Type B pancreatic cell (in vitro differentiated cells): ENCODE measurements around the gene P2RY8. TPM values are rescaled to one million over a fixed set of nuclear protein-coding genes. Genes with fewer than 3 reads are reported as not detected.
A peak's percentile ranks its signal among the peaks of the same experiment; 100 is the strongest.
"Not testable (repeated sequence)": the region's sequence is repeated elsewhere in the genome, so short reads cannot be mapped to it uniquely, and the experiment has no call there.

Experiments
- DNase-seq: peaks from one replicate; pipeline ENCODE4 v3.0.0; 2021; ENCODE audit warnings: mixed read lengths; ENCODE audit not compliant: unreplicated experiment; ENCODE audit errors: extremely low spot score
- H3K27ac Mint-ChIP-seq: 2 replicates; pipeline ENCODE4 v1.8.0; 2021; ENCODE audit warnings: mild to moderate bottlenecking, mixed read lengths
- H3K27me3 Mint-ChIP-seq: 2 replicates; pipeline ENCODE4 v1.8.0; 2021; ENCODE audit warnings: mixed read lengths
- H3K36me3 Mint-ChIP-seq: 2 replicates; pipeline ENCODE4 v1.8.0; 2021; ENCODE audit warnings: mixed read lengths
- H3K4me1 Mint-ChIP-seq: one replicate; pipeline ENCODE4 v1.8.0; 2021; ENCODE audit warnings: mixed read lengths; ENCODE audit not compliant: unreplicated experiment
- H3K4me3 Mint-ChIP-seq: 2 replicates; pipeline ENCODE4 v1.8.0; 2021; ENCODE audit warnings: mild to moderate bottlenecking, mixed read lengths
- H3K9me3 Mint-ChIP-seq: 2 replicates; pipeline ENCODE4 v1.8.0; 2021; ENCODE audit warnings: mixed read lengths
- total RNA-seq: library from RNA; stranded (reverse); gene quantifications from 2 replicates; pipeline ENCODE4 v1.2.1, GENCODE V29; 2021; ENCODE audit warnings: low replicate concordance
- TF ChIP-seq, protein P1 (sequence below): fragments of 200-600 bp; sonication (generic); conservative IDR thresholded peaks from 2 replicates; pipeline ENCODE4 v1.5.0; 2021; ENCODE audit warnings: antibody characterized with exemption, mild to moderate bottlenecking

The P2RY8 gene
- total RNA-seq, 1 donor from 2014 or later: not detected

- Mint-ChIP-seq H3K9me3 (peaks cover 13% of the 10 kb centered on the region), H3K4me3 (no peak overlapping the region), H3K27me3 (peaks cover 9% of the 10 kb centered on the region), H3K4me1 (peaks cover 4% of the 10 kb centered on the region), H3K27ac (no peak overlapping the region), H3K36me3 (peaks cover 43% of the 10 kb centered on the region)
- TF ChIP-seq, protein P1, sequence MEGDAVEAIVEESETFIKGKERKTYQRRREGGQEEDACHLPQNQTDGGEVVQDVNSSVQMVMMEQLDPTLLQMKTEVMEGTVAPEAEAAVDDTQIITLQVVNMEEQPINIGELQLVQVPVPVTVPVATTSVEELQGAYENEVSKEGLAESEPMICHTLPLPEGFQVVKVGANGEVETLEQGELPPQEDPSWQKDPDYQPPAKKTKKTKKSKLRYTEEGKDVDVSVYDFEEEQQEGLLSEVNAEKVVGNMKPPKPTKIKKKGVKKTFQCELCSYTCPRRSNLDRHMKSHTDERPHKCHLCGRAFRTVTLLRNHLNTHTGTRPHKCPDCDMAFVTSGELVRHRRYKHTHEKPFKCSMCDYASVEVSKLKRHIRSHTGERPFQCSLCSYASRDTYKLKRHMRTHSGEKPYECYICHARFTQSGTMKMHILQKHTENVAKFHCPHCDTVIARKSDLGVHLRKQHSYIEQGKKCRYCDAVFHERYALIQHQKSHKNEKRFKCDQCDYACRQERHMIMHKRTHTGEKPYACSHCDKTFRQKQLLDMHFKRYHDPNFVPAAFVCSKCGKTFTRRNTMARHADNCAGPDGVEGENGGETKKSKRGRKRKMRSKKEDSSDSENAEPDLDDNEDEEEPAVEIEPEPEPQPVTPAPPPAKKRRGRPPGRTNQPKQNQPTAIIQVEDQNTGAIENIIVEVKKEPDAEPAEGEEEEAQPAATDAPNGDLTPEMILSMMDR: no peak
- peak; percentile 62 for DNase-seq
Measured at GRCh38 chrX:1450361-1451161, 86.4 kb downstream of the P2RY8 start.

- Mint-ChIP-seq H3K27me3 (peaks cover 6% of the 10 kb centered on the region), H3K4me1 (peaks cover 4% of the 10 kb centered on the region), H3K27ac (peak overlapping the region; percentile 76), H3K9me3 (peaks cover 20% of the 10 kb centered on the region), H3K36me3 (peaks cover 50% of the 10 kb centered on the region), H3K4me3 (peak overlapping the region; percentile 72)
- TF ChIP-seq, protein P1: no peak
- DNase-seq: no peak
Measured at GRCh38 chrX:1449823-1450149, 87.2 kb downstream of the P2RY8 start.

DNA sequence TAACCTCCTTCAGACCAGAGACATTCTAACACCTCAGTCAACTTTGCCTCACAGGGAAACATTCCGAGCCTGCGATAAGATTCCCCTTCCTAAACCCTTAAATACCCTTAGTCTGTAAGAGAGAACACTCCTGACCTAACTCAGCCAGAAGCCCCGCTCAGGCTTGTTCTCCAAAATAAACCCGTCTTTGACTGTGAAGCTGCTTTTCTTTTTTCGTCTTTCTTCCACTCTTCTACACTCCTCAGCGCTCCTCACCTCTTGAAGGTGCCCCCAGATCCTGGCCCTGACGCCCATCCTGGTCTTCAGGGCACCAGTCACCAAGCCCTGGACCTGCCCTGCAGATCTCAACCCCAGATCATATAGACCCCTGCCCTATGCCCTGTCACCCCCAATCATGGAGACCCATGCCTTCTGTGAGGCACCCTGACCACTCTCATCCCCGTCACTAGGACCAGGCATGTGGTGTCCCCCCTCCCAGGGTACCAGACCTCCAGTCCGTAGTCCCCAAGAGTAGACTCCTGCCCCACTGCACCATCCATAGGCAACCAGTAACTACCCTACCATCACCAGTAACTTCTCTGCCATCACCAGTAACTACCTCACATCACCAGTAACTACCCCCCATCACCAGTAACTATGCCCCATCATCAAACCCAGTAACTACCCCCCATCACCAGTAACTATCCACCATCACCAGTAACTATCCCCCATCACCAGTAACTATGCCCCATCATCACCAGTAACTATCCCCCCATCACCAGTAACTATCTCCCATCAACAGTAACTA is 87.8 kb downstream of the P2RY8 start:
- DNase-seq: peak; percentile 56
- TF ChIP-seq, protein P1: no peak
- Mint-ChIP-seq H3K4me3 (no peak overlapping the region), H3K4me1 (peaks cover 4% of the 10 kb centered on the region), H3K36me3 (peaks cover 55% of the 10 kb centered on the region), H3K27me3 (peaks cover 3% of the 10 kb centered on the region), H3K27ac (peak overlapping the region; percentile 76), H3K9me3 (peaks cover 23% of the 10 kb centered on the region)

DNA sequence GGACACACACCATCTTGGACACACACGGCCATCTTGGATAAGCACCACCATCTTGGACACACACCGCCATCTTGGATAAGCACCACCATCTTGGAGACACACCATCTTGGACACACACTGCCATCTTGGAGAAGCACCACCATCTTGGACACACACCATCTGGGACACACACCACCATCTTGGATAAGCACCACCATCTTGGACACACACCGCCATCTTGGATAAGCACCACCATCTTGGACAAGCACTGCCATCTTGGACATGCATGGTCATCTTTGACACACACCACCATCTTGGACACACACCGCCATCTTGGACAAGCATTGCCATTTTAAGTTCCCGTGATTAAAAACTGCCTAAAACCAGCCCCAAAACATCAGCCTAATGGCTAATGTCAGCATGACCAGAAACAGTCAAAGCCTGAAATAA is 88.4 kb downstream of the P2RY8 start:
- Mint-ChIP-seq H3K36me3 (peaks cover 59% of the 10 kb centered on the region), H3K9me3 (peaks cover 23% of the 10 kb centered on the region)
- H3K27me3 Mint-ChIP-seq, H3K27ac Mint-ChIP-seq, H3K4me1 Mint-ChIP-seq, H3K4me3 Mint-ChIP-seq: not testable (repeated sequence)
- DNase-seq: peak; percentile 39

DNA sequence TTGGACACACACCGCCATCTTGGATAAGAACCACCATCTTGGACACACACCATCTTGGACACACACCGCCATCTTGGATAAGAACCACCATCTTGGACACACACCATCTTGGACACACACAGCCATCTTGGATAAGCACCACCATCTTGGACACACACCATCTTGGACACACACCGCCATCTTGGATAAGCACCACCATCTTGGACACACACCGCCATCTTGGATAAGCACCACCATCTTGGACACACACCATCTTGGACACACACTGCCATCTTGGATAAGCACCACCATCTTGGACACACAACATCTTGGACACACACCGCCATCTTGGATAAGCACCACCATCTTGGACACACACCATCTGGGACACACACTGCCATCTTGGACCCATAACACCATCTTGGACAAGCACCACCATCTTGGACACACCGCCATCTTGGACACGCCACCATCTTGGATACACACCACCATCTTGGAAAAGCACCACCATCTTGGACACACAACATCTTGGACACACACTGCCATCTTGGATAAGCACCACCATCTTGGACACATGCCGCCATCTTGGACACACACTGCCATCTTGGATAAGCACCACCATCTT is 88.9 kb downstream of the P2RY8 start:
- H3K9me3 Mint-ChIP-seq: peaks cover 23% of the 10 kb centered on the region

DNA sequence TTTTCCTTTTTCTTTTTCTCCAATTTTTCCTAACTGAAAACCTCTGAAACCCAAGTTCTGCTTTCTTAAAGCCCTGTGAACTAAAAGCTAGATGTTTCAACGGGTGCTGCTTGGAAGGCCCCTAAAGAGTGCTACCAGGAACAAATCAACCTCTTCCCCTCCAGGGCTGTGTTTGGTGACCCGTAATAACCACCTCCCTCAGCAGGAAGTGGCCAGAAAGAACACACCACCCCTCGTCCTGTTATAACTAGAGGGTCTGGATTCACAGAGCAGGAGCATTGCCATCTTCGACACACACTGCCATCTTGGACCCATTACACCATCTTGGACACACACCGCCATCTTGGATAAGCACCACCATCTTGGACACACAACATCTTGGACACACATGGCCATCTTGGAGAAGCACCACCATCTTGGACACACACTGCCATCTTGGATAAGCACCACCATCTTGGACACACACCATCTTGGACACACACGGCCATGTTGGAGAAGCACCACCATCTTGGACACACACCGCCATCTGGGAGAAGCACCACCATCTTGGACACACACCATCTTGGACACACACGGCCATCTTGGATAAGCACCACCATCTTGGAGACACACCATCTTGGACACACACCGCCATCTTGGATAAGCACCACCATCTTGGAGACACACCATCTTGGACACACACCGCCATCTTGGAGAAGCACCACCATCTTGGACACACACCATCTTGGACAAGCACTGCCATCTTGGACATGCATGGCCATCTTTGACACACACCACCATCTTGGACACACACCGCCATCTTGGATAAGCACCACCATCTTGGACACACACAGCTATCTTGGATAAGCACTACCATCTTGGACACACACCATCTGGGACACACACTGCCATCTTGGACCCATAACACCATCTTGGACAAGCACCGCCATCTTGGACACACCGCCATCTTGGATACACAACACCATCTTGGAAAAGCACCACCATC is 89.7 kb downstream of the P2RY8 start:
- not testable (repeated sequence) for H3K4me1 Mint-ChIP-seq, H3K4me3 Mint-ChIP-seq, H3K27me3 Mint-ChIP-seq, H3K27ac Mint-ChIP-seq
- Mint-ChIP-seq H3K36me3 (peaks cover 59% of the 10 kb centered on the region), H3K9me3 (peaks cover 23% of the 10 kb centered on the region)
- DNase-seq: peak; percentile 39

More for the DNA sequence above, 88.9 kb downstream of the P2RY8 start:
- H3K36me3 Mint-ChIP-seq: peaks cover 59% of the 10 kb centered on the region
- H3K4me1 Mint-ChIP-seq, DNase-seq, H3K4me3 Mint-ChIP-seq, H3K27ac Mint-ChIP-seq, H3K27me3 Mint-ChIP-seq: not testable (repeated sequence)
